H1 (cell line): ENCODE measurements around the gene TMEM161A. TPM values are rescaled to one million over a fixed set of nuclear protein-coding genes. Genes with fewer than 3 reads are reported as not detected.

ENCODE experiments used
- BCL11A ChIP-seq, 2 experiments: IDR thresholded peaks; one replicate each; pipeline ENCODE4 v1.6.1; 2011; ENCODE audit warnings: low read depth in 2 of 2, low read length in 2 of 2, mild to moderate bottlenecking in 2 of 2
- CBX8 ChIP-seq: fragments of 300-800, 300-1000 bp; sonication (generic); IDR thresholded peaks from 2 replicates; pipeline ENCODE4 v1.7.1; 2016; ENCODE audit warnings: low read depth, low read length, borderline replicate concordance
- CEBPB ChIP-seq: IDR thresholded peaks from 2 replicates; pipeline ENCODE4 v1.6.1; 2012; ENCODE audit warnings: low read depth, low read length
- CHD7 ChIP-seq: fragments of 300-600 bp; sonication (generic); IDR thresholded peaks from 2 replicates; pipeline ENCODE4 v1.7.1; 2012; ENCODE audit warnings: low read length, moderate library complexity, mild to moderate bottlenecking, inconsistent platforms; ENCODE audit not compliant: insufficient replicate concordance
- EGR1 ChIP-seq: IDR thresholded peaks from 2 replicates; pipeline ENCODE4 v1.6.1; 2011; ENCODE audit warnings: low read depth, low read length, borderline replicate concordance
- GABPA ChIP-seq: IDR thresholded peaks from 2 replicates; pipeline ENCODE4 v1.6.1; 2011; ENCODE audit warnings: mild to moderate bottlenecking, low read length, moderate library complexity, borderline replicate concordance; ENCODE audit not compliant: insufficient read depth
- KDM5A ChIP-seq: fragments of 200-600 bp; IDR thresholded peaks from 2 replicates; pipeline ENCODE4 v1.7.1; 2012; ENCODE audit warnings: mild to moderate bottlenecking, low read length, inconsistent platforms, mixed read lengths
- NRF1 ChIP-seq: IDR thresholded peaks from 2 replicates; pipeline ENCODE4 v1.6.1; 2011; ENCODE audit warnings: mild to moderate bottlenecking, low read depth, low read length, improper control_type of control experiment
- SP4 ChIP-seq: IDR thresholded peaks from 2 replicates; pipeline ENCODE4 v1.6.1; 2012; ENCODE audit warnings: low read length, inconsistent platforms
- TCF12 ChIP-seq: IDR thresholded peaks from 2 replicates; pipeline ENCODE4 v1.6.1; 2011; ENCODE audit warnings: low read depth, mild to moderate bottlenecking, low read length
- ZNF274 ChIP-seq: IDR thresholded peaks from 2 replicates; pipeline ENCODE4 v1.7.0; 2012; ENCODE audit warnings: low read length, borderline replicate concordance; ENCODE audit errors: extremely low read depth
- polyA plus RNA-seq, 7 experiments: library from polyadenylated mRNA; depleted of rRNA in 3 of 7; stranded (reverse) in 5 of 7; unstranded in 2 of 7; fragments of >200 nt in 5 of 7; fragments of 200-250 nt in 2 of 7; gene quantifications; 1 replicate in 5 of 7; 2 replicates in 1 of 7; 4 replicates in 1 of 7; pipeline versions ENCODE4 v1.2.1 to v1.2.3, GENCODE V29; 2011 to 2013; ENCODE audit warnings: missing spikeins in 2 of 7, mixed read lengths in 2 of 7
- total RNA-seq: library from RNA; stranded (reverse); fragmentation: NEBNext Ultra II Directional; extraction: Animal tissue kit (Norgen Biotek cat#: 25700); gene quantifications from 2 replicates; pipeline ENCODE4 v1.2.1, GENCODE V29; 2021

Gene TMEM161A
- total and polyA plus RNA-seq, 2 of the 8 experiments (the other 6 are each of a cell fraction or from before 2014, with no cell fraction given) = 47.8 to 103 TPM

- no peak for TF ChIP-seq CHD7
- no peak for TF ChIP-seq TCF12
- TF ChIP-seq KDM5A = no peak
- TF ChIP-seq ZNF274 = no peak
- TF ChIP-seq CBX8 = no peak
- TF ChIP-seq EGR1 = no peak
- TF ChIP-seq GABPA = no peak
- no peak for TF ChIP-seq SP4
- TF ChIP-seq CEBPB = no peak
- no peak for TF ChIP-seq NRF1
- no peak for TF ChIP-seq BCL11A (IDR thresholded peaks at IDR 0.05; ENCODE audit: low read depth in 2 of 2, low read length in 2 of 2)
These were observed 15.4 kb downstream of the TMEM161A start (continued) for GRCh38 chr19:19122902-19123301.
